GM18873 (cell line): ENCODE results near the gene NPDC1.
A peak's percentile ranks its signal among the peaks of the same experiment; 100 is the strongest.
"Not testable (repeated sequence)": the region's sequence is repeated elsewhere in the genome, so short reads cannot be mapped to it uniquely, and the experiment has no call there.

Source experiments
- ATAC-seq: cut with Tn5 transposase; IDR thresholded peaks from one replicate; pipeline ENCODE4 v1.9.1; 2021; ENCODE audit warnings: mild to moderate bottlenecking, moderate library complexity, moderate number of reproducible peaks; ENCODE audit not compliant: unreplicated experiment, low FRiP score

Gene NPDC1

GRCh38 chr9:137075275-137075775 is 29.3 kb upstream of the NPDC1 start:
- ATAC-seq = no peak

GRCh38 chr9:137074657-137075274 is 28.8 kb upstream of the NPDC1 start:
- no peak for ATAC-seq

GRCh38 chr9:137073992-137074399 is 28.0 kb upstream of the NPDC1 start:
- no peak for ATAC-seq

- no peak for ATAC-seq
These were observed 25.3 kb upstream of the NPDC1 start for GRCh38 chr9:137071282-137071681.

- ATAC-seq = no peak
These were observed 24.9 kb upstream of the NPDC1 start for GRCh38 chr9:137070906-137071275.

- ATAC-seq = peak; percentile 77
These were observed 24.4 kb upstream of the NPDC1 start, which contains the start of gene SAPCD2 for GRCh38 chr9:137070201-137070905. Gene SAPCD2 (minus strand): TSS chr9:137070557. CDS start chr9:137070460, 97 bp downstream.

GRCh38 chr9:137069508-137070091 is 23.6 kb upstream of the NPDC1 start:
- ATAC-seq = no peak

- no peak for ATAC-seq
These were observed 22.8 kb upstream of the NPDC1 start for GRCh38 chr9:137068539-137069507.

- ATAC-seq = no peak
These were observed 22.0 kb upstream of the NPDC1 start for GRCh38 chr9:137067860-137068538.

GRCh38 chr9:137066096-137066861 is 20.3 kb upstream of the NPDC1 start:
- ATAC-seq = no peak

GRCh38 chr9:137065336-137065967 is 19.5 kb upstream of the NPDC1 start:
- ATAC-seq = no peak

- ATAC-seq = no peak
These were observed 18.8 kb upstream of the NPDC1 start for GRCh38 chr9:137064880-137065164.

- ATAC-seq = no peak
These were observed 18.3 kb upstream of the NPDC1 start for GRCh38 chr9:137064027-137064879.

GRCh38 chr9:137063311-137064026 is 17.5 kb upstream of the NPDC1 start:
- no peak for ATAC-seq

GRCh38 chr9:137062798-137063197 is 16.8 kb upstream of the NPDC1 start:
- ATAC-seq = not testable (repeated sequence)

GRCh38 chr9:137062384-137062783 is 16.4 kb upstream of the NPDC1 start:
- no peak for ATAC-seq

- ATAC-seq = no peak
These were observed 12.7 kb upstream of the NPDC1 start for GRCh38 chr9:137058521-137059234.
